ENCODE results near the gene GALNT9. TPM values are rescaled to one million over a fixed set of nuclear protein-coding genes. Genes with fewer than 3 reads are reported as not detected.

The GALNT9 gene
- total RNA-seq, 6 donors from 2014 or later = 0.26 TPM; not detected in 5

Small RNA genes lying within 50 kb of the gene (small RNA-seq; reads per million reads assigned to genes)
- 0 reads per million in 4 donors for gene AC138466.3

Other genes with a start within 250 kb of the GALNT9 start
- gene DDX51, start 185.3 kb downstream of the GALNT9 start, total RNA-seq = 10 to 100 TPM in 5 of 6 donors, 1 to 10 TPM in 1; 8.7 to 23.5 (median 19.2) TPM
- gene NOC4L, start 185.1 kb downstream of the GALNT9 start, total RNA-seq = 10 to 100 TPM in 5 of 6 donors, 1 to 10 TPM in 1; 7.4 to 22.4 (median 19.2) TPM
- gene FBRSL1, start 160.6 kb upstream of the GALNT9 start, total RNA-seq = 10 to 100 TPM; 16.0 to 53.0 (median 44.1) TPM